Type B pancreatic cell (in vitro differentiated cells): ENCODE results near the gene AEBP2. TPM values are rescaled to one million over a fixed set of nuclear protein-coding genes. Genes with fewer than 3 reads are reported as not detected.
"Not testable (repeated sequence)": the region's sequence is repeated elsewhere in the genome, so short reads cannot be mapped to it uniquely, and the experiment has no call there.

Experiments
- DNase-seq: peaks from one replicate; pipeline ENCODE4 v3.0.0; 2021; ENCODE audit warnings: mixed read lengths; ENCODE audit not compliant: unreplicated experiment; ENCODE audit errors: extremely low spot score
- H3K27ac Mint-ChIP-seq: 2 replicates; pipeline ENCODE4 v1.8.0; 2021; ENCODE audit warnings: mild to moderate bottlenecking, mixed read lengths
- H3K27me3 Mint-ChIP-seq: 2 replicates; pipeline ENCODE4 v1.8.0; 2021; ENCODE audit warnings: mixed read lengths
- H3K36me3 Mint-ChIP-seq: 2 replicates; pipeline ENCODE4 v1.8.0; 2021; ENCODE audit warnings: mixed read lengths
- H3K4me1 Mint-ChIP-seq: one replicate; pipeline ENCODE4 v1.8.0; 2021; ENCODE audit warnings: mixed read lengths; ENCODE audit not compliant: unreplicated experiment
- H3K4me3 Mint-ChIP-seq: 2 replicates; pipeline ENCODE4 v1.8.0; 2021; ENCODE audit warnings: mild to moderate bottlenecking, mixed read lengths
- H3K9me3 Mint-ChIP-seq: 2 replicates; pipeline ENCODE4 v1.8.0; 2021; ENCODE audit warnings: mixed read lengths
- total RNA-seq: library from RNA; stranded (reverse); gene quantifications from 2 replicates; pipeline ENCODE4 v1.2.1, GENCODE V29; 2021; ENCODE audit warnings: low replicate concordance
- TF ChIP-seq, protein P1 (sequence below): fragments of 200-600 bp; sonication (generic); conservative IDR thresholded peaks from 2 replicates; pipeline ENCODE4 v1.5.0; 2021; ENCODE audit warnings: antibody characterized with exemption, mild to moderate bottlenecking

Gene AEBP2
- total RNA-seq, 1 donor from 2014 or later: 45.8 TPM

- Mint-ChIP-seq H3K4me1 (no peaks in the 10 kb centered on the region), H3K27ac (no peak overlapping the region), H3K9me3 (peaks cover 3% of the 10 kb centered on the region), H3K4me3 (no peak overlapping the region), H3K27me3 (no peaks in the 10 kb centered on the region), H3K36me3 (no peaks in the 10 kb centered on the region)
- TF ChIP-seq, protein P1, sequence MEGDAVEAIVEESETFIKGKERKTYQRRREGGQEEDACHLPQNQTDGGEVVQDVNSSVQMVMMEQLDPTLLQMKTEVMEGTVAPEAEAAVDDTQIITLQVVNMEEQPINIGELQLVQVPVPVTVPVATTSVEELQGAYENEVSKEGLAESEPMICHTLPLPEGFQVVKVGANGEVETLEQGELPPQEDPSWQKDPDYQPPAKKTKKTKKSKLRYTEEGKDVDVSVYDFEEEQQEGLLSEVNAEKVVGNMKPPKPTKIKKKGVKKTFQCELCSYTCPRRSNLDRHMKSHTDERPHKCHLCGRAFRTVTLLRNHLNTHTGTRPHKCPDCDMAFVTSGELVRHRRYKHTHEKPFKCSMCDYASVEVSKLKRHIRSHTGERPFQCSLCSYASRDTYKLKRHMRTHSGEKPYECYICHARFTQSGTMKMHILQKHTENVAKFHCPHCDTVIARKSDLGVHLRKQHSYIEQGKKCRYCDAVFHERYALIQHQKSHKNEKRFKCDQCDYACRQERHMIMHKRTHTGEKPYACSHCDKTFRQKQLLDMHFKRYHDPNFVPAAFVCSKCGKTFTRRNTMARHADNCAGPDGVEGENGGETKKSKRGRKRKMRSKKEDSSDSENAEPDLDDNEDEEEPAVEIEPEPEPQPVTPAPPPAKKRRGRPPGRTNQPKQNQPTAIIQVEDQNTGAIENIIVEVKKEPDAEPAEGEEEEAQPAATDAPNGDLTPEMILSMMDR: no peak
- no peak for DNase-seq
These were observed 40.6 kb upstream of the AEBP2 start for GRCh38 chr12:19398376-19399363.

- H3K4me1 Mint-ChIP-seq, DNase-seq, H3K9me3 Mint-ChIP-seq, H3K27me3 Mint-ChIP-seq, H3K36me3 Mint-ChIP-seq, H3K4me3 Mint-ChIP-seq, H3K27ac Mint-ChIP-seq: not testable (repeated sequence)
These were observed 38.5 kb upstream of the AEBP2 start for GRCh38 chr12:19400649-19401285.

DNA sequence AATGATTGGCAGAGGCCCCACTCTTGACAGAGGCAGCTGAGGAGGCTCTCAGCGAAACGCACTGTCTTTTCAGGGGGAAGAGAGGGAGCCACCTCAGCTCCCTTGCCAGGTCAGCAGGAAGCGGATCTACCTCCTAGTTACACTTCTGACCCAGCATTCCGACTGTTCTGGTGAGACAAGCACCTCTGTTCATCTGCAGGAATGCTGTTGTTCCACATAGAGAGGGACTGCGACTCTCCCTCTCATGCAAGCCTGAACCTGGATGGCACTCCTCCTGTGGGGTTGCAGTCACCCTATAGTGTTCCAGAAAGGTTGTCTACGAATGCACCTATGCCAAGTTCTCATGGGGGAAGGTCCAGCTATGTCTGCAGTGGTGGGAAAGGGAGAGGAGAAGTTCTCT is 37.1 kb upstream of the AEBP2 start:
- TF ChIP-seq, protein P1: no peak
- H3K27me3 Mint-ChIP-seq: no peaks in the 10 kb centered on the region
- H3K9me3 Mint-ChIP-seq: peaks cover 3% of the 10 kb centered on the region
- peak overlapping the region; percentile 81 for H3K27ac Mint-ChIP-seq
- DNase-seq: no peak
- H3K4me3 Mint-ChIP-seq: peak overlapping the region; percentile 50
- H3K4me1 Mint-ChIP-seq: no peaks in the 10 kb centered on the region
- no peaks in the 10 kb centered on the region for H3K36me3 Mint-ChIP-seq

DNA sequence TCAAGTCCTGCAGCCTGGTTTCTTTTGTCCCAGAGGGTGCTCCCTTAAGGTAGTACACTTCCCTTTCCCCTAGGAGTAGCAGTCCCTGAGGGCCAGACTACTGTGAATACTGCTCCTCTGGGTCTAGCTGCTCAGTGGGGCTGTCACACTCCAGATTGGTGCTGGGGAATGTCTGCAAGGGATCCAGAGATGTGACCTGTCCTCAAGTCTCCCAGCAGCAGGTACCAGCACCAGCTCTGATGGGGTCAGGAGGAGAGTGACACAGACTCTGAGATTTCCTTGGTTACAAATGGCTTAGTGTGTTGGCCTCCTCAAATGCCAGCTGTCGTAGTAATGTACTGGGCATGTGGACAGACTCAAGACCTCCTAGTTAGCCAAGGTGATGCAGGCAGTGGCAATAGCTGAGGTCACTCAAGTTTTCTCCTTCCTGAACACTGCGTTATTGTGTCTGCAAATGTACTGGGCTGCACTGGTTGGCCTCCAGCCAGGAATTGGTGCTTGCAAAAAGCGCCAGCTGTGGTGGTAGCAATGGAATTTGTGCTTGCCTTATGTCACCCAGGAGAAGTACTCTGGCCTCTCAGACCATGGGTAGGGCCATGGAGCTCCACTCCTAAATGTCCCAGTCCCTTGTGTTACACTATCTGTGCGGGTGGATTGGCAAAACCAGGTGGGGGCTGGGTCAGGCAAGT is 36.4 kb upstream of the AEBP2 start:
- no peak for DNase-seq
- H3K27me3 Mint-ChIP-seq: no peaks in the 10 kb centered on the region
- TF ChIP-seq, protein P1: no peak
- no peak overlapping the region for H3K4me3 Mint-ChIP-seq
- H3K4me1 Mint-ChIP-seq: no peaks in the 10 kb centered on the region
- H3K27ac Mint-ChIP-seq: no peak overlapping the region
- H3K36me3 Mint-ChIP-seq: no peaks in the 10 kb centered on the region
- no peaks in the 10 kb centered on the region for H3K9me3 Mint-ChIP-seq

DNA sequence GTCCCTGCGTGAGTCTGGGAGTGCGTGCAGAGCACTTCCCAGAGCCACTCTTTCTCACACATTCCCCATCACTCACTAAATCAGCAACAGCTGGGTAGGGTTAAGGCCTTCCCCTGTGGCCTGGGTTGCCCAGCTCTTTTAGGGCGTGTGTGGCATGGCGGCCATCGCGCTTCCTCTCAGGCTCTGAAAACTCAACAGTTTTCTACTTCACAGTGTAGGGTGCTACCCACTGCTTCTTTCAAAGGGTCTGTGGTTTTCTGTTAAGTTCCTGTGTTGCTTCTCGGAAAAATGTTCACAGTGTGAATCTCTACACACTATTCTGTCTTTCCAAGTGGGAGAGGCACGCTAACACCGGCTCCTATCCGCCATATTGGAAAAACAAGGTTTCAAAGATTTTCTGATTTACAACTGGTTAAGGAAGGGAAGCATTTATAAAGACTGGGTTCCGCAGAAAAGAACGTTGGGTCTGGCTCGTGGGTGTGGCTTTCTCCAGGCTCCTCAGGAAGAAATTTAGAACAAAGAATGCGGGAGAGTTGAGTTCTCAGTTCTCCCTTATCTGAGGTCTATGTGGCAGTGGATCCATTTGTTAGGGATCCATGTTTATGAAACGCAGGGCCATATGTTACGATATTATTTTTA is 34.9 kb upstream of the AEBP2 start:
- H3K36me3 Mint-ChIP-seq: no peaks in the 10 kb centered on the region
- H3K27ac Mint-ChIP-seq: no peak overlapping the region
- no peaks in the 10 kb centered on the region for H3K9me3 Mint-ChIP-seq
- TF ChIP-seq, protein P1: no peak
- H3K4me3 Mint-ChIP-seq: no peak overlapping the region
- H3K4me1 Mint-ChIP-seq: peaks cover 4% of the 10 kb centered on the region
- H3K27me3 Mint-ChIP-seq: no peaks in the 10 kb centered on the region
- DNase-seq: no peak
